ENCODE data around the gene MYH6. TPM values are rescaled to one million over a fixed set of nuclear protein-coding genes. Genes with fewer than 3 reads are reported as not detected.
A peak's percentile ranks its signal among the peaks of the same experiment; 100 is the strongest.

The MYH6 gene
- total RNA-seq, 1 donor, result not detected

DNA sequence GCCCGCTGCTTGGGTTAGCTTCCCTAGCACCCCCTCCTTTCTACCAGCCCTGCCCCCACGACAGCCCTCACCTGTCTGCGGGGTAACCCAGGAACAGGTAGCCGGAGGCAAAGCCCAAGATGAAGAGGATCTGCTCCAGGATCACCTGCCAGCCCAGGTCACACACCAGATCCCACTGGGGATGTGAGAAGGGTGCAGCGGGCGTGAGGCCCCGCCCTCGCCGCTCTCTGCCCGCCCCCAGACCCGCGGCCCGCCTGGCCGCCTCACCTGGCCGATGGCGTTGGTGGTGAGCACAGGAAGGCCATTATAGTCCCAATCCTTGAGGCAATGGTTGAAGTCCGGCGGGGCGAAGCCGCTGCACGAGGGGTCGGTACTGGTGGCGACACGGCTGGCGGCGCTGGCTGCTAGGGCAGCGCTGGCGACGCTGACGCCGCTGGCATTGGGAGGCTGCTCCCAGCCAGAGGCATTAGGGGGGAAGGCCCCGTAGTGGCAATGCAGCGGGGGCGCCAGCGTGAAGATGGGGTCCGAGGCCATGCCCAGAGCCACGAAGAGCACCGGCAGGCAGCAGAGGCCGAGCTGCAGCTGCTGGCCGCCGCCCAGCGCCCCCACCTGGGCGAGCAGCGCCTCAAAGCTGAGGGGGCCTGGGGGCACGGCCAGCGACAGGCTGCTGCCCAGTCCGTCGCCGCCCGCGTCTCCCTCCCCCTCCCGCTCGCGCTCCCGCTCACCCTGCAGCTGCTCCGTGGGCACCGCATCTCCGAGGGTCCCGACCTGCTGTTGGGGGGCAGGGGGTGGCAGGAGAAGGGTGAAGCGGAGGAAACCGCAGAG lies 56.2 kb downstream of the MYH6 start:
- Histone ChIP-seq H3K79me2 (ENCODE audit: insufficient read depth, low read length) (no peaks in the 10 kb centered on the region), H3K27me3 (ENCODE audit: insufficient read depth, low read length) (no peaks in the 10 kb centered on the region), H3K4me3 (ENCODE audit: insufficient read depth, low read length) (peak overlapping the region; percentile 79), H4K20me1 (ENCODE audit: insufficient read depth, low read length) (peaks cover 5% of the 10 kb centered on the region), H3K4me2 (ENCODE audit: insufficient read depth, low read length) (peak overlapping the region; percentile 83), H3K9me3 (ENCODE audit: low read depth, low read length) (no peaks in the 10 kb centered on the region), H3K36me3 (ENCODE audit: insufficient read depth, low read length) (no peaks in the 10 kb centered on the region), H3K27ac (ENCODE audit: low read depth, low read length) (no peak overlapping the region), H3K4me1 (ENCODE audit: insufficient read depth, low read length) (peaks cover 7% of the 10 kb centered on the region), H2AFZ (ENCODE audit: low read length) (peak overlapping the region; percentile 30)
- TF ChIP-seq, protein P1, sequence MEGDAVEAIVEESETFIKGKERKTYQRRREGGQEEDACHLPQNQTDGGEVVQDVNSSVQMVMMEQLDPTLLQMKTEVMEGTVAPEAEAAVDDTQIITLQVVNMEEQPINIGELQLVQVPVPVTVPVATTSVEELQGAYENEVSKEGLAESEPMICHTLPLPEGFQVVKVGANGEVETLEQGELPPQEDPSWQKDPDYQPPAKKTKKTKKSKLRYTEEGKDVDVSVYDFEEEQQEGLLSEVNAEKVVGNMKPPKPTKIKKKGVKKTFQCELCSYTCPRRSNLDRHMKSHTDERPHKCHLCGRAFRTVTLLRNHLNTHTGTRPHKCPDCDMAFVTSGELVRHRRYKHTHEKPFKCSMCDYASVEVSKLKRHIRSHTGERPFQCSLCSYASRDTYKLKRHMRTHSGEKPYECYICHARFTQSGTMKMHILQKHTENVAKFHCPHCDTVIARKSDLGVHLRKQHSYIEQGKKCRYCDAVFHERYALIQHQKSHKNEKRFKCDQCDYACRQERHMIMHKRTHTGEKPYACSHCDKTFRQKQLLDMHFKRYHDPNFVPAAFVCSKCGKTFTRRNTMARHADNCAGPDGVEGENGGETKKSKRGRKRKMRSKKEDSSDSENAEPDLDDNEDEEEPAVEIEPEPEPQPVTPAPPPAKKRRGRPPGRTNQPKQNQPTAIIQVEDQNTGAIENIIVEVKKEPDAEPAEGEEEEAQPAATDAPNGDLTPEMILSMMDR (IDR thresholded peaks at IDR 0.05; ENCODE audit: extremely low read depth, low read depth, low read length), result no peak
- DNase-seq (ENCODE audit: insufficient read length, low spot score, missing footprints), result peak; percentile 85

DNA sequence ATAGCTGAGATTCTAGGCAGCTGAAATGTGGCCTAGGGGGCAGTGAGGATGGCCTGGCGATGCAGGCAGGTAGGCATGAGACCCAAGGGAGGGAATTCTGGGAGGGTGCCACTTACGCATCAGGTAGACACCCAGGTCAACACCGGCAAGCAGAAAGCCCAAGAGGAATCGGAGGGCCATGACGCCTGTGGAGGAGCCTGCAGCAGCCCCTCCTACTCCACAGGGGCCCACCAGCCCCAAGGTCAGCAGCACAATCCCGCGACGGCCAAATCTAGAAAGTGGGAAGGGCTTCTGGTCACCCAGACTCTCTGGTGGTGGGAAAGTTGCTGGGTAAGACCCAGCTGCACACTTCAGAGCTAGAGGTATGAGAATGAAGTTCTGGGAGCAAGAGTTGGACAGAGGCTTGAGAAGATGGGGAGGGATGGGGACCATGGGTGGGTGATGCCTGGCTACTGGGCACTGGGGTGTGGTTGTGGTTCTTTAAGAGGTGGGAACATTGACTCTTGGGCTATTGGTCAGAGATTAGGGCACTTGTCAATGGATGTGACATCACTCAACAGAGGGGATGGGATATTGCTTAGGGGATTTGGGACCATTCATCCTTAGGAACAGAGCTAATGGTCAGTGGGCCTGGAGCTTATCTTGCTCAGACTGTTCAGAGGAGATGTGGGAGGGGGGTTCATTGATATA lies 58.8 kb downstream of the MYH6 start:
- H3K36me3 ChIP-seq (ENCODE audit: insufficient read depth, low read length), result no peaks in the 10 kb centered on the region
- H3K9me3 ChIP-seq (ENCODE audit: low read depth, low read length), result no peaks in the 10 kb centered on the region
- no peaks in the 10 kb centered on the region for H3K27me3 ChIP-seq (ENCODE audit: insufficient read depth, low read length)
- TF ChIP-seq, protein P1 (IDR thresholded peaks at IDR 0.05; ENCODE audit: extremely low read depth, low read depth, low read length), result no peak
- no peak overlapping the region for H3K27ac ChIP-seq (ENCODE audit: low read depth, low read length)
- no peak overlapping the region for H3K4me2 ChIP-seq (ENCODE audit: insufficient read depth, low read length)
- H3K4me1 ChIP-seq (ENCODE audit: insufficient read depth, low read length), result peaks cover 7% of the 10 kb centered on the region
- H2AFZ ChIP-seq (ENCODE audit: low read length), result no peak overlapping the region
- no peak overlapping the region for H3K4me3 ChIP-seq (ENCODE audit: insufficient read depth, low read length)
- peak; percentile 74 for DNase-seq (ENCODE audit: insufficient read length, low spot score, missing footprints)
- H3K79me2 ChIP-seq (ENCODE audit: insufficient read depth, low read length), result no peaks in the 10 kb centered on the region
- H4K20me1 ChIP-seq (ENCODE audit: insufficient read depth, low read length), result peaks cover 5% of the 10 kb centered on the region

DNA sequence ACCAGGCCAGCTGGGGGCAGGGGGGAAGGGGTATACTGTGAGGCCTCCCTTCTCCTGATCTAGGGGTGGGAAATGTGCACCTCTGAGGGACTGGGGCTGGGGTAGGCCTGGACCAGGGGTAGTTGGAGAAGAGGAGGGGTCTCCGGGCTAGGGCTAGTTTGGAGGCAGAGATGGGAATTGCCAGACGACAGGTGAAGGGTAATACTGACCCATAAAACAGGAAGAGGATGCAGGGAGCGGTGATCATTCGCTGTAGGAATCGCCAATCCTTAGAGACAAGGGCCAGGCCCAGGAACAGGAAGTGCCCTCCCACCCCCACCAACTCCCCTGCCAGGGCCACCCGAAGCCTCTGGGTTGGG lies 59.8 kb downstream of the MYH6 start:
- Histone ChIP-seq H3K27me3 (ENCODE audit: insufficient read depth, low read length) (no peaks in the 10 kb centered on the region), H4K20me1 (ENCODE audit: insufficient read depth, low read length) (peaks cover 5% of the 10 kb centered on the region), H3K4me1 (ENCODE audit: insufficient read depth, low read length) (peaks cover 7% of the 10 kb centered on the region), H2AFZ (ENCODE audit: low read length) (no peak overlapping the region), H3K27ac (ENCODE audit: low read depth, low read length) (no peak overlapping the region), H3K4me3 (ENCODE audit: insufficient read depth, low read length) (no peak overlapping the region), H3K4me2 (ENCODE audit: insufficient read depth, low read length) (no peak overlapping the region), H3K9me3 (ENCODE audit: low read depth, low read length) (no peaks in the 10 kb centered on the region), H3K36me3 (ENCODE audit: insufficient read depth, low read length) (no peaks in the 10 kb centered on the region), H3K79me2 (ENCODE audit: insufficient read depth, low read length) (no peaks in the 10 kb centered on the region)
- peak; percentile 63 for DNase-seq (ENCODE audit: insufficient read length, low spot score, missing footprints)
- TF ChIP-seq, protein P1 (IDR thresholded peaks at IDR 0.05; ENCODE audit: extremely low read depth, low read depth, low read length), result no peak
